ENCODE measurements around the gene MLEC. TPM values are rescaled to one million over a fixed set of nuclear protein-coding genes. Genes with fewer than 3 reads are reported as not detected.

MLEC gene
- total and polyA plus RNA-seq, 7 experiments from 2014 or later, result 24.5 to 132 (median 41.6) TPM

DNA sequence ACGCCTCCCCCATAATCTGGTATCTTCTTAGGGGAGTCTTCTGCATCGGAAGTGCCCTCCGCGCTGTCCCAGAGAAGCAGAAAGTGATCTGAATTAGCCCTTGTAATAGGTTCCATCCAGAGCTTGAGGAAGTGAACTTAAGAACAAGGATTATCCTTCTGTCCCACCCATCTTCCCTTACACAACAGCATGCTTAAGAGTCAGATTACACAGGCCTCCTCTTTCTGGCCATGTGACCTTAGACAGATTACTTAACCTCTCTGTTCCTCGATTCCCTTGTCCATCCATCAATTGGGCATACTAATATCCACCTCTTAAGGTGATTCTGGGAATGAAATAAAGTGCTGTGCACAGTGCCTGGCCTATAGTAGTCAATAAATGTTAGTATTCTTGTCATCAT is 35.1 kb upstream of the MLEC start:
- ATAC-seq (no peak), DNase-seq (no peak)
- Mint-ChIP-seq H3K27ac (no peak overlapping the region), H3K27me3 (peaks cover 31 to 45% (median 41%) of the 10 kb centered on the region in 5 donors), H3K36me3 (no peaks in the 10 kb centered on the region), H3K4me3 (no peak overlapping the region), H3K9me3 (no peaks in the 10 kb centered on the region), H3K4me1 (peaks cover 6 to 15% (median 12%) of the 10 kb centered on the region in 7 donors)
- ChIA-PET POLR2A (interaction anchor here (0.7 to 1.0 kb wide), 2 partner anchors 139 to 581 kb away, joined by 3 to 4 read pairs; no protein-coding TSS in a partner anchor), CTCF (no interaction called here)
- no peak overlapping the region for H3K27ac ChIP-seq (ENCODE audit: low read depth, low read length)
- H3K9me3 ChIP-seq (ENCODE audit: control insufficient read depth in 2 of 3, low read length in 3 of 3), result no peaks in the 10 kb centered on the region
- intact Hi-C loops (cut with micrococcal nuclease), result no loop called here
- no peak overlapping the region for H3K4me3 ChIP-seq (ENCODE audit: low read length)
- peaks cover 6 to 7% of the 10 kb centered on the region in 2 donors for H3K4me1 ChIP-seq (ENCODE audit: control insufficient read depth in 2 of 2, insufficient read depth in 2 of 2, low read length in 2 of 2)
- no peaks in the 10 kb centered on the region for H3K36me3 ChIP-seq (ENCODE audit: control insufficient read depth in 2 of 3, insufficient read depth in 3 of 3, low read length in 3 of 3)
- peaks cover 0 to 5% of the 10 kb centered on the region in 2 donors for H3K27me3 ChIP-seq (ENCODE audit: control insufficient read depth in 2 of 2, insufficient read depth in 2 of 2, low read length in 2 of 2)

DNA sequence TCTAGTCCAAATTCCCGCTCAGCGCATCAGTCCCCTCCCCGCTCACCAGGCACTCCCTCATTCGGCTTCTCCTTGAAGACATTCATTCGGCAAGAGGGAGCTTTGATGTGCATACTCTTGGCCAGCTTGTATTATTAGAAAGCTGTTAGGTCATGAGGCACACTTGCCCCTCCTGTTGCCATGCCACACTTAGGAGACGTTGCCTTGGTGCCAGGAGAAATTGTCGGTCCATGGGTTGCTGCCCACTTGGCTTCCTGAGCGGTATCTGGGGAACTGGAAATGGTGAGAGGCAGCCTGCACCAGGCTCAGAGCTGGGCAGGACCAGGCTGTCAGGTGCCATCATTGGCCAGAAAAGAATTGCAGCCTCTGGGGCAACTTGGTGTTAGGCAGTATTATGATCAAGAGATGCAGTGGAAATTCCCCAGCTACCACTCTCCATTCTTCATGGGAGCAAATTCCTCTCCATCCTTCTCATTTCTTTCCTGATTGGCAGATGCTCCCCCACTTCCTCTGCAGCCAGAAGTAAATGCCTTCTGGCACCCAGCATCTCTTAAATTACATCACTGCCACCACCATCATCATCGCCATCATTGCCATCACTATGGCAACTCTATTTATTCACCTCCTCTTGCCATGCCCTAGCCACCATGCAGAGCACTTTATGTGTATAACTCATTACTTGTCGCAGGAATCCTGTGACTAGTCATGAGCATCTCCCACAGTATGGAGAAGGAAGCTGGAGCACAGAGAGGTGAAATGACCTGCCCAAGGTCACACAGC is 34.1 kb upstream of the MLEC start:
- ChIA-PET CTCF (no interaction called here), POLR2A (no interaction called here)
- Histone ChIP-seq H3K4me3 (ENCODE audit: low read length) (no peak overlapping the region), H3K9me3 (ENCODE audit: control insufficient read depth in 2 of 3, low read length in 3 of 3) (no peaks in the 10 kb centered on the region), H3K27ac (ENCODE audit: low read depth, low read length) (no peak overlapping the region), H3K27me3 (ENCODE audit: control insufficient read depth in 2 of 2, insufficient read depth in 2 of 2, low read length in 2 of 2) (peaks cover 0 to 5% of the 10 kb centered on the region in 2 donors), H3K36me3 (ENCODE audit: control insufficient read depth in 2 of 3, insufficient read depth in 3 of 3, low read length in 3 of 3) (no peaks in the 10 kb centered on the region), H3K4me1 (ENCODE audit: control insufficient read depth in 2 of 2, insufficient read depth in 2 of 2, low read length in 2 of 2) (peaks cover 6 to 7% of the 10 kb centered on the region in 2 donors)
- H3K4me1 Mint-ChIP-seq, result peaks cover 6 to 12% (median 8%) of the 10 kb centered on the region in 7 donors
- H3K36me3 Mint-ChIP-seq, result no peaks in the 10 kb centered on the region
- no peaks in the 10 kb centered on the region for H3K9me3 Mint-ChIP-seq
- H3K4me3 Mint-ChIP-seq, result no peak overlapping the region
- H3K27ac Mint-ChIP-seq, result no peak overlapping the region
- intact Hi-C loops (cut with micrococcal nuclease), result no loop called here
- DNase-seq (no peak), ATAC-seq (no peak)
- peaks cover 26 to 41% (median 39%) of the 10 kb centered on the region in 5 donors for H3K27me3 Mint-ChIP-seq

DNA sequence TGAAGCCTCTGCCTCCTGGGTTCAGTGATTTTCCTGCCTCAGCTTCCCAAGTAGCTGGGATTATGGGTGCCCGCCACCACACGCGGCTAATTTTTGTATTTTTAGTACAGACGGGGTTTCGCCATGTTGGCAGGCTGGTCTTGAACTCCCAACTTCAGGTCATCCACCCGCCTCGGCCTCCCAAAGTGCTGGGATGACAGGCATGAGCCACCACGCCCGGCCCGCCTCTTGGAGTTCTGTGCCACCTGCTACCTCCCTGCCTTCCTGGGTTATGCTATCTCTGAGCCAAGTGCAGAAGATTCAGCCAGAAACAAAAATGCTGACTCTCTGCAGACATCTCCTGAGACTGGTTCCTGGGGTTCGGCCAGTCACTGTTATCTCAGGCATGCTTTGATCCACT is 33.3 kb upstream of the MLEC start:
- no peaks in the 10 kb centered on the region for H3K36me3 Mint-ChIP-seq
- H3K4me1 ChIP-seq (ENCODE audit: control insufficient read depth in 2 of 2, insufficient read depth in 2 of 2, low read length in 2 of 2), result peaks cover 6 to 7% of the 10 kb centered on the region in 2 donors
- H3K36me3 ChIP-seq (ENCODE audit: control insufficient read depth in 2 of 3, insufficient read depth in 3 of 3, low read length in 3 of 3), result no peaks in the 10 kb centered on the region
- ChIA-PET CTCF (no interaction called here), POLR2A (no interaction called here)
- no peak overlapping the region for H3K27ac Mint-ChIP-seq
- H3K27me3 ChIP-seq (ENCODE audit: control insufficient read depth in 2 of 2, insufficient read depth in 2 of 2, low read length in 2 of 2), result peaks cover 0 to 5% of the 10 kb centered on the region in 2 donors
- no peaks in the 10 kb centered on the region for H3K9me3 ChIP-seq (ENCODE audit: control insufficient read depth in 2 of 3, low read length in 3 of 3)
- no peaks in the 10 kb centered on the region for H3K9me3 Mint-ChIP-seq
- H3K27me3 Mint-ChIP-seq, result peaks cover 20 to 39% (median 32%) of the 10 kb centered on the region in 5 donors
- DNase-seq (no peak), ATAC-seq (no peak)
- H3K4me1 Mint-ChIP-seq, result peaks cover 6 to 12% (median 8%) of the 10 kb centered on the region in 7 donors
- H3K4me3 ChIP-seq (ENCODE audit: low read length), result no peak overlapping the region
- H3K27ac ChIP-seq (ENCODE audit: low read depth, low read length), result no peak overlapping the region
- intact Hi-C loops (cut with micrococcal nuclease), result no loop called here
- no peak overlapping the region for H3K4me3 Mint-ChIP-seq

DNA sequence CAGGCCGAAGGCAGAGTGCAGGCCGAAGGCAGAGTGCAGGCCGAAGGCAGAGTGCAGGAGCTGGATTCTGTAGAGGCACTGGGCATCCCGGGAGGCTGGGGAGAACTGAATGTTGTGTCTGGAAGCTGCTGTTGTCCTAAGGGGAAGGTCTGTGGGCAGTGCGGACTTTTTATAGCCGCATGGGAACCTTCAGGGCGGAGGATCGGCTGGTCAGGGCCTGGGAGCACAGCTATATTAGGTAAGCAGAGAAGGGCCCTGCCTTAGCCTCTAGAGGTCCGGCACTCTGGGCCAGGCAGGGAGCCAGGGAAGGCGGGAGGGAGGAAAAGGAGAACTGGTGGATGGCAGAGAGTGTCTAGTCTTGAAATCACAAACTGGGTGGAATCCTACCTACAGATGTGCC is 32.3 kb upstream of the MLEC start:
- H3K4me3 ChIP-seq (ENCODE audit: low read length), result no peak overlapping the region
- H3K27ac Mint-ChIP-seq, result no peak overlapping the region
- DNase-seq (no peak), ATAC-seq (no peak)
- H3K27me3 Mint-ChIP-seq, result peaks cover 10 to 30% (median 23%) of the 10 kb centered on the region in 5 donors
- no peaks in the 10 kb centered on the region for H3K9me3 Mint-ChIP-seq
- no peak overlapping the region for H3K27ac ChIP-seq (ENCODE audit: low read depth, low read length)
- POLR2A ChIA-PET, result no interaction called here
- H3K36me3 ChIP-seq (ENCODE audit: control insufficient read depth in 2 of 3, insufficient read depth in 3 of 3, low read length in 3 of 3), result no peaks in the 10 kb centered on the region
- intact Hi-C loops (cut with micrococcal nuclease), result no loop called here
- CTCF ChIA-PET, result interaction anchor here (0.7 kb wide), 1 partner anchor 790 kb away, joined by 3 read pairs; no protein-coding TSS in a partner anchor
- peaks cover 0 to 2% (median 0%) of the 10 kb centered on the region in 7 donors for H3K4me1 Mint-ChIP-seq
- H3K4me3 Mint-ChIP-seq, result no peak overlapping the region
- H3K36me3 Mint-ChIP-seq, result no peaks in the 10 kb centered on the region
- peaks cover 0 to under 1% of the 10 kb centered on the region in 2 donors for H3K27me3 ChIP-seq (ENCODE audit: control insufficient read depth in 2 of 2, insufficient read depth in 2 of 2, low read length in 2 of 2)
- peaks cover 0 to under 1% of the 10 kb centered on the region in 2 donors for H3K4me1 ChIP-seq (ENCODE audit: control insufficient read depth in 2 of 2, insufficient read depth in 2 of 2, low read length in 2 of 2)
- H3K9me3 ChIP-seq (ENCODE audit: control insufficient read depth in 2 of 3, low read length in 3 of 3), result no peaks in the 10 kb centered on the region

DNA sequence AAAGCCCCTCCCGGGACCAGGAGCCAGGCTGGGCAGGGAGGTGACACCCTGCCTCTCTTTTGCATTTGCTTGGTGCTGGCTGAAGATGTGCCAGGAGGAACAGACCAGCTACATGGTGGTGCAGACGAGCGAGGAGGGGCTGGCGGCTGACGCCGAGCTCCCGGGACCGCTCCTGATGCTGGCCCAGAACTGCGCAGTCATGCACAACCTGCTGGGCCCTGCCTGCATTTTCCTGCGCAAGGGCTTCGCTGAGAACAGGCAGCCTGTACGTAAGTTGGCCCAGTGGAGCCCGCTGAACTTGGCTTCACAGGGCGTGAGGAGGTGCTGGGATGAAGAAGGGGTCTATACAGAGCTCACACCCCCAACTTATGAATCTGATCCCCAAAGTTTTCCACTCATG is 30.9 kb upstream of the MLEC start:
- H3K4me1 Mint-ChIP-seq, result no peaks in the 10 kb centered on the region
- H3K4me1 ChIP-seq (ENCODE audit: control insufficient read depth in 2 of 2, insufficient read depth in 2 of 2, low read length in 2 of 2), result no peaks in the 10 kb centered on the region
- no peaks in the 10 kb centered on the region for H3K36me3 Mint-ChIP-seq
- H3K27me3 Mint-ChIP-seq, result peaks cover 0 to 19% (median 13%) of the 10 kb centered on the region in 5 donors
- no peaks in the 10 kb centered on the region for H3K9me3 ChIP-seq (ENCODE audit: control insufficient read depth in 2 of 3, low read length in 3 of 3)
- ATAC-seq (no peak), DNase-seq (no peak)
- H3K27ac Mint-ChIP-seq, result no peak overlapping the region
- H3K4me3 Mint-ChIP-seq, result no peak overlapping the region
- no peak overlapping the region for H3K27ac ChIP-seq (ENCODE audit: low read depth, low read length)
- intact Hi-C loops (cut with micrococcal nuclease), result no loop called here
- H3K4me3 ChIP-seq (ENCODE audit: low read length), result no peak overlapping the region
- ChIA-PET CTCF (interaction anchor here (1.5 to 1.8 kb wide), 3 partner anchors 8 to 12 kb away, joined by 4 to 6 read pairs (median 5); no protein-coding TSS in a partner anchor), POLR2A (no interaction called here)
- no peaks in the 10 kb centered on the region for H3K36me3 ChIP-seq (ENCODE audit: control insufficient read depth in 2 of 3, insufficient read depth in 3 of 3, low read length in 3 of 3)
- H3K27me3 ChIP-seq (ENCODE audit: control insufficient read depth in 2 of 2, insufficient read depth in 2 of 2, low read length in 2 of 2), result no peaks in the 10 kb centered on the region
- H3K9me3 Mint-ChIP-seq, result no peaks in the 10 kb centered on the region

DNA sequence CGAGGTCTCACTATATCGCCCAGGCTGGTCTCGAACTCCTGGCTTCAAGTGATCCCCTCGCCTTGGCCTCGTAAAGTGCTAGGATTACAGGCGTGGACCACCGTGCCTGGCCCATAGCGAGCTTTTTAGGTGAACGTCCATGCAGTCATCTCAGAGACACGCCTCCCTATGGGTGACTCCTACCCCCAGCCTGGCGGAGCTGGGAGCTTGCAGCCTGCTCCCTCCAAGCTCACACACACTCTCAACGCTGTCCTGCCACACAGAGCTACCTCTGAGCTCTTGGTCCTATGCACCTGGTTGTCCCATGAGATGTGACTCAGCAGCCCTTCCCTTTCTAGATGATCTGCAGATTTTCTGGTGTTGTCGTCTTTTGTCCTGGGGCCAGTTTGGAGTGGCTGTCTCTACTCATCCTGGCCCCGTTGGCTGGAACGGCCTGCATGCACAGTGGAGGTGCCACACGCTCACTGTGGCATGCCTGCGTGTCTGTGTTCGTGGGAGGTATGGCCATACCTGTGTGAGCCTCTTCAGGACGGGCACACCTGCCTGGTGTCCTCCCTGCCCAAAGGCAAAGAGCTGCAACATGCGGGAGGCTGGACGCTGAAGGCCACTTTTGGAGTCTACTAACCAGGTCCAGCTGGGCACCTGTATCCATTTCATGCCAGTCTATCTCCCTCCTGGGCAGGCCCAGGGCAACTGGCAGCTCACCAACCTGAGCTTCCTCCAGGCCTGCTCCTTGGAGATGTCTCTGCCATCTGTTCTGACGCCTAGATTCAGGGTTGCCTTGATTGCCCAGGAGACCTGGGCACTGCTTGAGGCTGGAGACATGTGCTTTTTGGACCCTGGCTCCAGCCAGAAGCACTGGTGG is 28.4 kb upstream of the MLEC start:
- DNase-seq (no peak), ATAC-seq (no peak)
- H3K27me3 Mint-ChIP-seq, result peaks cover 0 to 6% (median 0%) of the 10 kb centered on the region in 5 donors
- no peaks in the 10 kb centered on the region for H3K36me3 Mint-ChIP-seq
- H3K27ac ChIP-seq (ENCODE audit: low read depth, low read length), result no peak overlapping the region
- H3K9me3 Mint-ChIP-seq, result no peaks in the 10 kb centered on the region
- ChIA-PET CTCF (interaction anchor here (0.7 to 1.6 kb wide), 4 partner anchors 9 to 117 kb away, joined by 3 to 5 read pairs (median 4); no protein-coding TSS in a partner anchor), POLR2A (no interaction called here)
- H3K4me3 Mint-ChIP-seq, result no peak overlapping the region
- no peak overlapping the region for H3K27ac Mint-ChIP-seq
- no peaks in the 10 kb centered on the region for H3K27me3 ChIP-seq (ENCODE audit: control insufficient read depth in 2 of 2, insufficient read depth in 2 of 2, low read length in 2 of 2)
- intact Hi-C loops (cut with micrococcal nuclease), result no loop called here
- no peak overlapping the region for H3K4me3 ChIP-seq (ENCODE audit: low read length)
- H3K36me3 ChIP-seq (ENCODE audit: control insufficient read depth in 2 of 3, insufficient read depth in 3 of 3, low read length in 3 of 3), result no peaks in the 10 kb centered on the region
- no peaks in the 10 kb centered on the region for H3K4me1 Mint-ChIP-seq
- H3K9me3 ChIP-seq (ENCODE audit: control insufficient read depth in 2 of 3, low read length in 3 of 3), result no peaks in the 10 kb centered on the region
- no peaks in the 10 kb centered on the region for H3K4me1 ChIP-seq (ENCODE audit: control insufficient read depth in 2 of 2, insufficient read depth in 2 of 2, low read length in 2 of 2)

Measured in naive thymus-derived CD4-positive, alpha-beta T cell (primary cell).